GM21529 (cell line): ENCODE data around the gene KCTD4.

Experiments used
- ATAC-seq: cut with Tn5 transposase; IDR thresholded peaks from one replicate; pipeline ENCODE4 v1.9.1; 2021; ENCODE audit not compliant: unreplicated experiment

The KCTD4 gene

DNA sequence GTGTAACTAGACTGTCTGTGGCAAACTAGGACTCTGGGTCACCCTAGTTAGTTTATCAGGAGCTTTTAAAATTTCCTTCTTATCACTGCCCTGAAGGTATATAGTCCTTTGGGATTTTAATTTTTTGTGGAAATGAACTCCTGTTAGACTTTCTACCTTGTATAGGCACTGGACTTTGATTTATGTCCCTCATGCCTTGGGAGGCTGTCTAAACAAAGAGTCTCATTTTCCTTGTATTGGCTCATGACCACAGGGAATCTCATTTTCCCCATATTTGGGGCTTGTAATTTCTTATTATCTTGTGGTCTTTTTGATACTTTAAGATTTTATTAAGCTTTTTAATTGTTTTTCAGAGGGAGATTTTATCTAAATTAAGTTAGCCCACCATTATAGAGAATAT, 21.4 kb downstream of the KCTD4 start:
- ATAC-seq = no peak

DNA sequence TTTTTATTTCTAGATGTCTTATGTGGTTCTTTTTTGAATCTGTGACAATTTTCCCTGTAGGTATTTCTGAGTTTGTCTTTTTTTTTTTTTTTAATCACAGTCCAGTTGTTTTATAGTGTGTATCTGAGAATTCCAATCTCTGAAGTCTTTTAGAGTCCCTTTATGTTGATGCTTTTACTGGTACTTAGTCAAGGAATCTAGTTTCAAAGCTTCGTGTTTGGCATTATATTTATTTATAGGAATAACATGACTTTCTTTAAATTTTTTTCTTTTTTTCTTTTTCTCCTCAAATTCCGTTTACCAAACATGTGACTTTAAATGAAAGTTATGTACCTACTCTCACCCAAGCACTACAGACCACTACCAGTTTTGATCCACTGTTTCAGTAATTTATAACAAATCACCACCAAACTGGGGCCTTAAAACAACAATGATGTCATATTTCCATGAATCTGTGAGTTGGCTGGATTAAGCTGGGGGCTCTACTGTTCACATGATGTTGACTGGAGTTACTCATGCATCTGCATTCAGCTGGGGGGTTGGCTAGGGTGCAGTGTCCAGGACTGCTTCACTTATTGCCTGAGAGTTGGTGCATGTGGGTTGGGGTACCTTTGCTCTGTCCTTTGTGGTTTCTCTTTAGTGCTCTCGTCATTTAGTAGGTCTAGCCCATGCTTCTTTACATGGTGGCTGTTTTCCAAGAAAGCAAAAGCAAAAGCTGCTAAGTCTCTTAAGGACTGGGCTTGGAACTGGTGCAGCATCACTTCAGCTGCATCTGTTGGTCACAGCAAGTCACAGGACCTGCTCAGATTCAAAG, 22.3 kb downstream of the KCTD4 start:
- ATAC-seq = no peak

DNA sequence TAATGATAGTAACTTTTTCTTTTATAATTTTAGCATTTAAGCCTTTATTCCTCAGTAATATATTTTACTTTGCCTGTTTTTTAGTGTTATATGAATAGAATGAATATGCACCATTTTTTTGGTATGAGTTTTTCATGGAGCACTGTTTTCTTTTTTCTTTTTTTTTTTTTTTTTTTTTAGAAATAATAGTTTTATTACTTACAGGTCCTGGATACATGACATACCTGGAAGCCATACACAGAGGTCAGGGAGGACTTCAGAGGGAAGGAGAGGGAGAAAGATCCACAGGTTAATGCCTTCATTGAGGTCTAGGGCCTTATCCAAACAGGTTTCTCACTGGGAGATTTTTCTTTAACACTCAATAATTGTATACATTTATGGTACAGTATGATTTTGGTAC, 26.4 kb downstream of the KCTD4 start:
- no peak for ATAC-seq

GRCh38 chr13:45168555-45168930, 32.3 kb downstream of the KCTD4 start:
- ATAC-seq = no peak

DNA sequence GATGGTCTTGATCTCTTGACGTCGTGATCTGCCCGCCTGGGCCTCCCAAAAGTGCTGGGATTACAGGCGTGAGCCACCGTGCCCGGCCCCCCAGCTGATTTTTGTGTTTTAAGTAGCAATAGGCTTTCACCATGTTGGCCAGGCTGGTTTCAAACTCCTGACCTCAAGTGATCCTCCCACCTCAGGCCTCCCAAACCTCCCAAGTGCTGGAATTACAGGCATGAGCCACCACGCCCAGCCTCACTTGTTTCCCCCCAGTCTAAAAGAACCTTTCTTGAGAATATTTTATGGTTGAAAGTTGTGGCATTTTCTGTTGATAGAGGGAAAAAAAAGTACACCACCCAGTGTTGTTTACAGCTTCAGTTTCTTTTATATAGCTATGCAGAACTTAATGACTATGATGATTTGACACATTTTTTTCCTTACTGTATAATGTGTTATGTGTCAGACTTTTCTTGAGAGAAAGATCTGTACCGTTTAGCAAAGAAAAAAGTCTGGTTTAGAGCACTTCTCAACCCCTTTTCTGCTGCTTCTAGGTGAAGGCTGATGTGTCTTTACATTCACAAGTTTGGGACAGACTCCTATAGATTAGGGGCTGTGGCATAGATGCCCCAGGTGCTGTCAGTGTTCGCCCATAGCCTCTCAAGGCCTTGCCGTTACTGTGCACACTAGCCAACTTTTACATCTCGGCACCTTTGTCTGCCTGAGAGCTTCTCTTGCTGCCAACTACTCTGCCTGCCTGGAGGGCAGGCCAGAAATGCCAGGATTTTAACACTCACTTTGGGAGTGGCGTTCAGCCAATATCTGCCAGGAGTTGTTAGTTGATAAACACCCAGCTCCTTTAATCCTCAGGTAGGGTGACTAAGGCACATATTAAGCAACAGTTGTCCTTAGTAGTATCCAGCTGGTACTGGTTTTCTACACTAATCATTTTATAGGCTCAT, 33.0 kb downstream of the KCTD4 start:
- no peak for ATAC-seq

DNA sequence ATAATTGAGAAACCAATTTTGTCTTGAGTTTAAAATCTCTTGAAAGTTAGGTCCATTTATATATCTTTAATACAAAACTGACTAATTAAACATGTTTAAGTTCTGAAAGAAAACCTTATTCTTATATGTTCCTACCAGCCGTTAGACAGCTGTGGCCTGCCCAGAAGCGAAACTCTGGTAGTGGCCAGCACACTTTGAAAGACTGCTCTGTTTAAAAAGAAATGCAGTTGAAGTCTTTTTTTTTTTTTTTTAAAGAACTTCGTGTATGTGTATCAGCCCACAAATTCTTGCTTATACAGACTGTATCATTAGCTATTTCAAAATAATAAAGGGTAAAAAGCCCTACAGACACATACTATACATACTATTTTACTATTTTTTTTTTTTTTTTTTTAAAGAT, 34.0 kb downstream of the KCTD4 start:
- ATAC-seq = no peak

- no peak for ATAC-seq
Observed at GRCh38 chr13:45162821-45163220, 38.0 kb downstream of the KCTD4 start.

DNA sequence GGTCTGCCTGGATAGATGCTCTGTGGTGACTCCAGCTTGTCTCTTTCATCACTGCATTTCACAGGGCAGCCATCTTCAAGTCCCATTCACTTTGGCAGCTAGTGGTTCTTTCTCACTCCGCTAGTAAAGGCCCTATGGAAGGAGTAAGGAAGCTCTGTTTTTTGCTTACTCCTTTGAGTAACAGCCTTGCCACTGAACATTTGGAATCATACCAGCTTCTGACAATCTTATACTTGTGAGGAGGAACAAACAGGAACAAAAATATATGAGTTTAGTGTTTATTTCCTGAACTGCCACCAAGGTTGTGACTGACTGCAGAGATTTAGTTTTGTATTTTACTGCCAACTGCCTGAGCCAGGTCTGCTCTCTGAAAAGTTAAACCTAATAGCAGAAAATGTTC, 38.7 kb downstream of the KCTD4 start:
- no peak for ATAC-seq

DNA sequence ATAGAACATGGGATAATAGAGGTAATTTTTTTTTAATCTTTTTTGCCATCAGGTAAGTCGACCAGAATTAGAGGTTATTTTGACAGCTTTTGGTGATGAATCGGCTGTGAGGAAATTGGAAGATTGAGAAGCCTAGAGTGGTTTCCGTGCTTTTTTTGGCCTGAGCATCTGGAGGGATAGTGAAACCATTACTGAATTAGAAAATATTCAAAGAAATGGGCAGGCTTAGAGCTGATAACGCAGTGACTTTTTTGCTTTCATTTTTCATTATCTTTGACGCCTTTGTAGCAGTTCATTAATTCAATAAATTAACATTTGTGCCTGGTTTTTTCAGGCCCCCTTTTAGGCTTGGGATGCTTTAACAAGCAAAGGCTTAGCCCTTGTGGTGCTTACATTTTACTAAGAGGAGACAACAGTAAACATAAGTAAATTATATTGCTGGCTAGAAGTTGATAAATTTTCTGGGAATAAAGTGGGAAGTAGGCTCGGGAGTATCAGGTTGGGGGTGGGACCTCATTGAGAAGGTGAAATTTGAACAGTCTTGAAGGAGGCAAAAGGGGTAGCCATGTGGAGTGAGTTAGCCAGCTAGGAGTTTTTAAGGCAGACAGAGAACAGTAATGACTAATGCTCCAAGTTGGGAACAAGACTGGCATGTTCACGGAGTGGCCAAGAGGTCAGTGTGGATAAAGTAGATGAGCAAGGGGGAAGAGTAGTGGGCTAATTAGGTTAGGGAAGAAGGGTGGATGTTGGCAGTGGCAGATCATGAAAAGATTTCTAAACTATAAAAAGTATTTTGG, 44.1 kb downstream of the KCTD4 start:
- ATAC-seq = no peak

DNA sequence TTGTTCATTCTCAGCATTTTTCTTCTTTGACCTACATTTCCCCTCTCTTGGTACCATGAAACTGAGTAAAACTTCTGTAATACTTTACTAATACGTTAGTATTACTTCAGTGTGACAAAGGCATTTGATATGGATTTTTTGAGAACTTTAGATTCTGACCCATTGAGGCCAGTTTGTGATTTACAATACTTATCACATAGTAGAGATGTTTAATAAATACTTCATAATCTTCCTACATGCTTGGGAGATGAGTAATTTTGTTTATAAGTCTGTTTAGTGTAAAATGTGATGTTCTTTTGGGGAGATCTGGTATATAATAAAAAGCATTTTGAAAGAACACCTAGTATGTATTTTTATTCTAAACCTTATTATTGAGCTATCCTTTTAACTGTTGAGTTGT, 50.9 kb downstream of the KCTD4 start:
- no peak for ATAC-seq

DNA sequence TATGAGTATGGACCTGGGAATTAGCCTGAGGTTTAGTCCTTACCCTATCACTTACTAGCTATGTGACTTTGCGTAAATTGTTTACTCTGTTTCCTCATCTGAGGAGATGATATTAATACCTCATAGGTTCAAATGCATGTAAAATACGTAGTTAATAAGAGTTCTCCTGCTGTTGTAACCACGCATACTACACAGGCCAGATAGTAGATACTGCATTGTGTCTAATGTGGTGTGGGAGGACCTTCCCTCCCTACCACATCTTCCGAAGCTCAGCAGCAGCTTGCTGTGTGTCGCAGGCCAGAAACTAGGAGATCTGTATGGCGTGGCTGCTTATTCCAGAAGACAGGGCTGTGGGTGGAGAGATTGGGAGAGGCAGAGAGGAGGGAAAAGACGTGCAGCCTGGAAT, 57.5 kb downstream of the KCTD4 start:
- no peak for ATAC-seq
